HepG2 (cell line): ENCODE data around the gene PRM2. TPM values are rescaled to one million over a fixed set of nuclear protein-coding genes. Genes with fewer than 3 reads are reported as not detected.
A peak's percentile ranks its signal among the peaks of the same experiment; 100 is the strongest.

Experiments
- HES4 ChIP-seq: sonication (generic); formaldehyde crosslinking; IDR thresholded peaks from 2 replicates; pipeline ENCODE4 v1.9.0; 2021; ENCODE audit warnings: mild to moderate bottlenecking, missing genetic modification reagents, borderline replicate concordance
- HNRNPLL ChIP-seq: fragments of 200-400 bp; formaldehyde crosslinking; IDR thresholded peaks from 2 replicates; pipeline ENCODE4 v1.6.1; 2017; ENCODE audit warnings: mild to moderate bottlenecking, low read depth, low read length; ENCODE audit not compliant: poor library complexity, severe bottlenecking
- NFYB ChIP-seq: sonication (generic); formaldehyde crosslinking; IDR thresholded peaks from 2 replicates; pipeline ENCODE4 v1.4.0; 2020; ENCODE audit warnings: missing genetic modification reagents
- NR1H2 ChIP-seq: sonication (generic); formaldehyde crosslinking; IDR thresholded peaks from 2 replicates; pipeline ENCODE4 v1.8.1; 2022; ENCODE audit warnings: low read depth, missing genetic modification reagents, borderline replicate concordance
- TCF7 ChIP-seq: sonication (generic); IDR thresholded peaks from 2 replicates; pipeline ENCODE4 v1.6.1; 2016; ENCODE audit warnings: antibody characterized with exemption, low read depth
- ZKSCAN5 ChIP-seq: sonication (generic); formaldehyde crosslinking; IDR thresholded peaks from 2 replicates; pipeline ENCODE4 v1.5.1; 2020; ENCODE audit warnings: mild to moderate bottlenecking, missing genetic modification reagents
- polyA plus RNA-seq, 8 experiments: library from polyadenylated mRNA; depleted of rRNA in 3 of 8; stranded (reverse) in 7 of 8; unstranded in 1 of 8; fragments of >200 nt; fragmentation: Illumina TruSeq in 4 of 8; extraction: Trizol in 4 of 8; gene quantifications; 2 replicates each; pipeline versions ENCODE4 v1.2.1 to v1.2.3, GENCODE V29; 2011 to 2016; ENCODE audit warnings: low read depth in 4 of 8, missing spikeins in 1 of 8, mixed read lengths in 1 of 8; ENCODE audit not compliant: insufficient read depth in 1 of 8
- total RNA-seq, 5 experiments: library from RNA; depleted of rRNA; stranded (reverse); fragments of >200 nt; fragmentation: Illumina TruSeq; extraction: Trizol; gene quantifications; 2 replicates each; pipeline ENCODE4 v1.2.3, GENCODE V29; 2016; ENCODE audit warnings: low read depth in 1 of 5
- TF ChIP-seq, protein P1 (sequence below): sonication (generic); formaldehyde crosslinking; IDR thresholded peaks from 2 replicates; pipeline ENCODE4 v1.8.0; 2023; ENCODE audit warnings: mild to moderate bottlenecking, missing genetic modification reagents
- TF ChIP-seq, protein P2 (sequence below): sonication (generic); formaldehyde crosslinking; IDR thresholded peaks from 2 replicates; pipeline ENCODE4 v1.4.0; 2020; ENCODE audit warnings: missing genetic modification reagents
- TF ChIP-seq, protein P3 (sequence below): sonication (generic); formaldehyde crosslinking; IDR thresholded peaks from 2 replicates; pipeline ENCODE4 v1.4.0; 2020; ENCODE audit warnings: missing genetic modification reagents, borderline replicate concordance
- TF ChIP-seq, protein P4 (sequence below): sonication (generic); formaldehyde crosslinking; IDR thresholded peaks from 2 replicates; pipeline ENCODE4 v1.4.0; 2020; ENCODE audit warnings: low read depth, mild to moderate bottlenecking, missing genetic modification reagents

Gene PRM2
- total and polyA plus RNA-seq, 2 of the 13 experiments (the other 11 are each of a cell fraction or from before 2014, with no cell fraction given): 0.54 TPM; not detected in 1

DNA sequence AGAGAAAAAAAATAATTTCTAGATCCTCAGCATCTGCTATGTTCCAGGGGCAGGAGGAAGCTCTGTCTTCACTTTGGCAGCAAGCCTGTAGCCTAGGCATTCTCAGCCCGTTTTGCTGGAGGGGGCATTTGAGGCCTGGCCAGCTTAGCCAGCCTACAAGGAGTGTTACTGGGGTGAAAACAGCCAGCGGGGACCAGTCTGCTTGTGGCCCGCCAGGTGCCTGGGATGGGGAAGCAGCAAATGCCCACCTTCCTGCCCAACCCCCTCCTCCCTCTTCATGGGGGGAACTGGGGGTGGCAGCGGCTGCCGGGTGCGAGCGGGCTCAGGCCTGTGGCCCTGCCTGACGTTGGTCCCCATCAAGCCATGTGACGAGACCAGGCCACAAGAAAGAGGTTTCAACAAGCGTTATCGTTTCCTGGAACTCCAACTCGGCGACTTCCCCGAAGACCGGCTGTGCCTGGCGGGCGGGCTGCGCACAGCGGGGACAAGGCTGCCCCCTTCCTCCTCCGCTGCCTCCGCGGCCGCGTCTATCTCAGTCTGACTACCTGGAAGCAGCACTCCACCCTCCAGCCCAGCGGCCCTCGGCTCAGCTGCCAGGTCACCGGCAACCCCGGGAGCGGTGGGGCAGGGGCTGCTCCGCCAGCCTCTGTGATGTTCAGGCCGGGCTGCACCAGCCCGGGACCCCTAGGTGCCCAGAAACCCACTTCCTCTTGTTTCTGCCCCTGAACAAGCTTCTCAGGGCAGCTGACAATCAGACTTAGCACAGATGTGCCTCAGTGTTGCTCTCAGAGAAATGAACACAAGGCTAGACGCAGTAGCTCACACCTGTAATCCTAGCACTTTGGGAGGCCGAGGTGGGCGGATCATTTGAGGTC is 43.2 kb downstream of the PRM2 start (continued):
- TF ChIP-seq, protein P1, sequence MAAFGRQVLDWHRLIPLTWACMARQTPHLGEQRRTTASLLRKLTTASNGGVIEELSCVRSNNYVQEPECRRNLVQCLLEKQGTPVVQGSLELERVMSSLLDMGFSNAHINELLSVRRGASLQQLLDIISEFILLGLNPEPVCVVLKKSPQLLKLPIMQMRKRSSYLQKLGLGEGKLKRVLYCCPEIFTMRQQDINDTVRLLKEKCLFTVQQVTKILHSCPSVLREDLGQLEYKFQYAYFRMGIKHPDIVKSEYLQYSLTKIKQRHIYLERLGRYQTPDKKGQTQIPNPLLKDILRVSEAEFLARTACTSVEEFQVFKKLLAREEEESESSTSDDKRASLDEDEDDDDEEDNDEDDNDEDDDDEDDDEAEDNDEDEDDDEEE (CRISPR knock-in tag): no peak
- TF ChIP-seq, protein P2, sequence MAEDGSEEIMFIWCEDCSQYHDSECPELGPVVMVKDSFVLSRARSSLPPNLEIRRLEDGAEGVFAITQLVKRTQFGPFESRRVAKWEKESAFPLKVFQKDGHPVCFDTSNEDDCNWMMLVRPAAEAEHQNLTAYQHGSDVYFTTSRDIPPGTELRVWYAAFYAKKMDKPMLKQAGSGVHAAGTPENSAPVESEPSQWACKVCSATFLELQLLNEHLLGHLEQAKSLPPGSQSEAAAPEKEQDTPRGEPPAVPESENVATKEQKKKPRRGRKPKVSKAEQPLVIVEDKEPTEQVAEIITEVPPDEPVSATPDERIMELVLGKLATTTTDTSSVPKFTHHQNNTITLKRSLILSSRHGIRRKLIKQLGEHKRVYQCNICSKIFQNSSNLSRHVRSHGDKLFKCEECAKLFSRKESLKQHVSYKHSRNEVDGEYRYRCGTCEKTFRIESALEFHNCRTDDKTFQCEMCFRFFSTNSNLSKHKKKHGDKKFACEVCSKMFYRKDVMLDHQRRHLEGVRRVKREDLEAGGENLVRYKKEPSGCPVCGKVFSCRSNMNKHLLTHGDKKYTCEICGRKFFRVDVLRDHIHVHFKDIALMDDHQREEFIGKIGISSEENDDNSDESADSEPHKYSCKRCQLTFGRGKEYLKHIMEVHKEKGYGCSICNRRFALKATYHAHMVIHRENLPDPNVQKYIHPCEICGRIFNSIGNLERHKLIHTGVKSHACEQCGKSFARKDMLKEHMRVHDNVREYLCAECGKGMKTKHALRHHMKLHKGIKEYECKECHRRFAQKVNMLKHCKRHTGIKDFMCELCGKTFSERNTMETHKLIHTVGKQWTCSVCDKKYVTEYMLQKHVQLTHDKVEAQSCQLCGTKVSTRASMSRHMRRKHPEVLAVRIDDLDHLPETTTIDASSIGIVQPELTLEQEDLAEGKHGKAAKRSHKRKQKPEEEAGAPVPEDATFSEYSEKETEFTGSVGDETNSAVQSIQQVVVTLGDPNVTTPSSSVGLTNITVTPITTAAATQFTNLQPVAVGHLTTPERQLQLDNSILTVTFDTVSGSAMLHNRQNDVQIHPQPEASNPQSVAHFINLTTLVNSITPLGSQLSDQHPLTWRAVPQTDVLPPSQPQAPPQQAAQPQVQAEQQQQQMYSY: no peak
- TF ChIP-seq ZKSCAN5 (CRISPR knock-in tag): no peak
- peak; percentile 32 for TF ChIP-seq HNRNPLL
- no peak for TF ChIP-seq NFYB (CRISPR knock-in tag)
- no peak for TF ChIP-seq TCF7
- TF ChIP-seq, protein P3, sequence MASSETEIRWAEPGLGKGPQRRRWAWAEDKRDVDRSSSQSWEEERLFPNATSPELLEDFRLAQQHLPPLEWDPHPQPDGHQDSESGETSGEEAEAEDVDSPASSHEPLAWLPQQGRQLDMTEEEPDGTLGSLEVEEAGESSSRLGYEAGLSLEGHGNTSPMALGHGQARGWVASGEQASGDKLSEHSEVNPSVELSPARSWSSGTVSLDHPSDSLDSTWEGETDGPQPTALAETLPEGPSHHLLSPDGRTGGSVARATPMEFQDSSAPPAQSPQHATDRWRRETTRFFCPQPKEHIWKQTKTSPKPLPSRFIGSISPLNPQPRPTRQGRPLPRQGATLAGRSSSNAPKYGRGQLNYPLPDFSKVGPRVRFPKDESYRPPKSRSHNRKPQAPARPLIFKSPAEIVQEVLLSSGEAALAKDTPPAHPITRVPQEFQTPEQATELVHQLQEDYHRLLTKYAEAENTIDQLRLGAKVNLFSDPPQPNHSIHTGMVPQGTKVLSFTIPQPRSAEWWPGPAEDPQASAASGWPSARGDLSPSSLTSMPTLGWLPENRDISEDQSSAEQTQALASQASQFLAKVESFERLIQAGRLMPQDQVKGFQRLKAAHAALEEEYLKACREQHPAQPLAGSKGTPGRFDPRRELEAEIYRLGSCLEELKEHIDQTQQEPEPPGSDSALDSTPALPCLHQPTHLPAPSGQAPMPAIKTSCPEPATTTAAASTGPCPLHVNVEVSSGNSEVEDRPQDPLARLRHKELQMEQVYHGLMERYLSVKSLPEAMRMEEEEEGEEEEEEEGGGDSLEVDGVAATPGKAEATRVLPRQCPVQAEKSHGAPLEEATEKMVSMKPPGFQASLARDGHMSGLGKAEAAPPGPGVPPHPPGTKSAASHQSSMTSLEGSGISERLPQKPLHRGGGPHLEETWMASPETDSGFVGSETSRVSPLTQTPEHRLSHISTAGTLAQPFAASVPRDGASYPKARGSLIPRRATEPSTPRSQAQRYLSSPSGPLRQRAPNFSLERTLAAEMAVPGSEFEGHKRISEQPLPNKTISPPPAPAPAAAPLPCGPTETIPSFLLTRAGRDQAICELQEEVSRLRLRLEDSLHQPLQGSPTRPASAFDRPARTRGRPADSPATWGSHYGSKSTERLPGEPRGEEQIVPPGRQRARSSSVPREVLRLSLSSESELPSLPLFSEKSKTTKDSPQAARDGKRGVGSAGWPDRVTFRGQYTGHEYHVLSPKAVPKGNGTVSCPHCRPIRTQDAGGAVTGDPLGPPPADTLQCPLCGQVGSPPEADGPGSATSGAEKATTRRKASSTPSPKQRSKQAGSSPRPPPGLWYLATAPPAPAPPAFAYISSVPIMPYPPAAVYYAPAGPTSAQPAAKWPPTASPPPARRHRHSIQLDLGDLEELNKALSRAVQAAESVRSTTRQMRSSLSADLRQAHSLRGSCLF (CRISPR knock-in tag): no peak
- no peak for TF ChIP-seq NR1H2 (CRISPR knock-in tag)
- TF ChIP-seq HES4 (CRISPR knock-in tag): no peak
- TF ChIP-seq, protein P4, sequence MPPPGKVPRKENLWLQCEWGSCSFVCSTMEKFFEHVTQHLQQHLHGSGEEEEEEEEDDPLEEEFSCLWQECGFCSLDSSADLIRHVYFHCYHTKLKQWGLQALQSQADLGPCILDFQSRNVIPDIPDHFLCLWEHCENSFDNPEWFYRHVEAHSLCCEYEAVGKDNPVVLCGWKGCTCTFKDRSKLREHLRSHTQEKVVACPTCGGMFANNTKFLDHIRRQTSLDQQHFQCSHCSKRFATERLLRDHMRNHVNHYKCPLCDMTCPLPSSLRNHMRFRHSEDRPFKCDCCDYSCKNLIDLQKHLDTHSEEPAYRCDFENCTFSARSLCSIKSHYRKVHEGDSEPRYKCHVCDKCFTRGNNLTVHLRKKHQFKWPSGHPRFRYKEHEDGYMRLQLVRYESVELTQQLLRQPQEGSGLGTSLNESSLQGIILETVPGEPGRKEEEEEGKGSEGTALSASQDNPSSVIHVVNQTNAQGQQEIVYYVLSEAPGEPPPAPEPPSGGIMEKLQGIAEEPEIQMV: no peak
